ENCODE data around the gene CTNND2.

The CTNND2 gene

DNA sequence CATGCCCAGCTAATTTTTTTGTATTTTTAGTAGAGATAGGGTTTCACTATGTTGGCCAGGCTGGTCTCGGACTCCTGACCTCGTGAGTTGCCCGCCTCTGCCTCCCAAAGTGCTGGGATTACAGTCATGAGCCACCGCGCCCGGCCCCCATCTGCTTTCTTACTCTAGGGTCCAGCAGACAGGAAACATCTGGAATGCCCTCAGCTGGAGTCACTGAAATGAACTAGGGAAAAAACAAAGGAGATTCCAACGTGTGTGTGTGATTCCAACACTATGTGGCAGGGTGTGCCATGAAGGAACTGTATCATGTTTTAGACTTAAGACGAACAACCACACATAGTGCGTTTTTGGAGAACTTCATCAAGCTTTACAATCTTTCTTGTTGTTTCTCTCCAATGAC lies 603.1 kb downstream of the CTNND2 start:
- FAIRE-seq, result no peak

DNA sequence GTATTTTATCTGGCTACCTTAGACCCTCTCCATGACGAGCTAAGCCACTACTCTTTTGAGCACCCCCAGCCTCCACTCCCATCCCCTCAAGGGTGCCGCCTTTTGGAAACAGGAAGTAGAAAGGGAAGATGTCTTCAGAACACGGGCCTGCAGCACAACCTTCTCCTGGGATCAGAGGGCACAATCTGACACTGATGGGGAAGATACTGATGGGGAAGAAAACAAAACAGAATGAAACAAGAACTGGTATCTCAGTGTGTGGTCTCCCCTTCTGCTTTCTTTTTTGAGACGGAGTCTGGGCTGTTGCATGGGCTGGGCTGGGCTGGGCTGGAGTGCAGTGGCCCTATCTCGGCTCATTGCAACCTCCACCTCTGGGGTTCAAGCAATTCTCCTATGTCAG lies 603.5 kb downstream of the CTNND2 start:
- FAIRE-seq, result no peak

DNA sequence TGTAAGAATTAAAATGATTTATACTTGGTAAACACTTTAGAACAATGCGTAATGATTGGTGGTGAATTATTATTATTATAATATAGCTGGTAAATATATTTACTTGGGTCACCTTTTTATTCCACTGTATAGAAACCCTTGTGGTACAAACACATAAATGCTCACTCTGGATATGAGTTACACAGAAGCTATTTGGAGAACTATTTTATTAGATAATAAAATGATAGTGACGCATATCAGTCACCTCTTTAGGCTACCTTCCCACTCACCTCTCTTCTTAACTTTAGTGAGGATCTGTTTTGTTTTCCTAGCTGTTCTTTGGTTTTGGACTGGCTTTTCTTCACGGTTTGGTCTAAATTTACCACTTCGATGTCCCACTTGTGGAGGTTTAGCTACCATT lies 605.4 kb downstream of the CTNND2 start:
- FAIRE-seq, result no peak

DNA sequence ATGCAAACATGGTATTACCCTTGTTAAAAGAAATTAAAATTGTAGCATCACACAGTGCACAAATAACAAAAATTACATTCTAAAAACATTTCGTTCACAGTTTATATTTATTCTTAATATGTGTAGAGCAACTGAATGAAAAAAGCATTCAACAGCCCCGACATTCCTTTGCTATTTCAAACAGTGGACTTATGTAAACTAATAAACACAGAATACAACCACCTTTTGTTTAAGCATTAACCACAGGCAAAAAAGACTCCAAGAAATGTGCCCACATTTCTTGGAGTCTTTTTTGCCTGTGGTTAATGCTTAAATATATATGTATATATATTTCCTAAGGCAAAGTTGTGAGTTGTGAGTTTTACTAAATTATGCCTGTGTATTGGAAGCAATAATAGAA lies 610.7 kb downstream of the CTNND2 start:
- FAIRE-seq, result no peak

DNA sequence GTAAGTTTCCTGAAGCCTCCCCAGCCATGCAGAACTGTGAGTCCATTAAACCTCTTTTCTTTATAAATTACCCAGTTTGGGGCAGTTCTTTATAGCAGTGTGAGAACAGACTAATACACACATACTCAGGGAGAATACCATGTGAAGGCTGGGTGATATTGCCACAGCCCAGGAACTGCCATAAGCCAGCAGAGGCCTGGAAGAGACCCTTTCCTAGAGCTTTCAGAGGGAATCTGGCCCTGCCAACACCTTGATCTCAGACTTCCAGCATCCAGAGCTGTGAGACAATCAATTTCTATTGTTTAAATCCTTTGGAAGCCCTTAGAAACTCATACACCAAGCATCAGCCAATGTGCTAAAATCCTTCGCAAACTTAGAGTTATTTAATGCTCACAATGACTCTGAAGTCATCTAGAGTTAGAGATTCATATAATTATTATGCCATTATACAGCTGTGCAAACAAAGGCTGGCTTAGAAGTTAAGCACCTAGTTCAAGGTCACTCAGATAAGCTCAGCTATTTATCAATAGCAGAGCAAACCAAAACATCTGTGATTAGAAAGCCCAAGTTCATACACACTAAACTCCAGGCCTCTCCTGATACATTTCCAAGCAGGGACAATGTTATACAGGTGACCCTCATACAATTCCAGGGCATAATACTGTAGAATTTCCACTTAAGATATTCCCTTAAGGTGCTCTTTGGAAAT lies 611.4 kb downstream of the CTNND2 start:
- no peak for FAIRE-seq

DNA sequence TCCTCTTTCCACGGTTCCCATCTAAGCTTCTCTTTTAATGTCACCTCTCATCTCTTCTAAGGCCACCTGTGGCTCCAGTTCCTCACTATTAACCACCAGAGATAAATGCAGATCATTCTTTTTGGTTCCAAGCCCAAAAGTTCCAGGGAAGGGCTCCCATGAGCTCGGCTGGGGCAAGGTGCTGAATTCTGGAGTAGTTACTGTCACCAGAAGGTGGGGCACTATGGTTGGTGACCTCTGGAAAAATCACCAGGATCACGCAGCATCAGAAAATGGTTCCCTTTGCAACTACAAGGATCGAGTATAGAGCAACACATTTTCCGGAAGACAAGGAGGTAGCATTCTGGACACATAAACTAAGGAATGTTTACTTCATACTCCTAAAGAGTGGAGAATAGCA lies 614.5 kb downstream of the CTNND2 start:
- no peak for FAIRE-seq

DNA sequence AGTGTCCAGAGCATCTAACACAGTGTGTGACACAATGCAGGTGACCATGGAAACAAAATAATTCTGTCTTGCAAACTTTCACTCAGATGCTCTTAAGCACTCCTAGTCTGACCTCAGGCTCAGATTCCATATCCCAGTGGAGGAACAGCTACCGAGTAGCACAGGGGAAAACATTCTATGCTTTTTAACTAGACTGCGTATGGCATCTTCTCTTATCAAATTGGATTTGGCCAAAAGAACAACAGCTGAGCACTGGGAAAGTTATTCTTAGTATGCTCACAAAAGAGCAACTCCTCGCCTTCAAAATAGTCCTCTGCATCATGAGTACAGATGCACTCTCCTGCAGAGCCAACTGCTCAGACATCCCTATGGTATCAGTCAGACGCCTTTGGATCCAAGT lies 615.0 kb downstream of the CTNND2 start:
- no peak for FAIRE-seq

DNA sequence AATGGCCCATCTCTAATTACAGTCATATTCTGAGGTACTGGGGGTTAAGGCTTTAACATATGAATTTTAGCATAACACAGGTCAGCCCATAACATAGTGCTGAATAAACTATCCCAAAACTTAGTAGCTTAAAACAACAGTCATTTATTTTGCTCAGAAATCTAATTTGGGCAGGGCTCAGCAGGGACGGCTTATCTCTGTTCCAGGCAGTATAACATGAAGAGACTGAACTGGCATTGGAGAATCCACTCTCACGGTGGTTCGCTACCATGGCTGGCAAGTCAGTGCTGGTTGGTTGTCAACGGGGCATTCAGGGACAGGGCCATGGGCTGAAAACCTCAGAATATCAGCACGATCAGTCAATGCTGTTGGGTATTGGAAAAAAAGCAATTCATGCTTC lies 622.4 kb downstream of the CTNND2 start:
- no peak for FAIRE-seq

DNA sequence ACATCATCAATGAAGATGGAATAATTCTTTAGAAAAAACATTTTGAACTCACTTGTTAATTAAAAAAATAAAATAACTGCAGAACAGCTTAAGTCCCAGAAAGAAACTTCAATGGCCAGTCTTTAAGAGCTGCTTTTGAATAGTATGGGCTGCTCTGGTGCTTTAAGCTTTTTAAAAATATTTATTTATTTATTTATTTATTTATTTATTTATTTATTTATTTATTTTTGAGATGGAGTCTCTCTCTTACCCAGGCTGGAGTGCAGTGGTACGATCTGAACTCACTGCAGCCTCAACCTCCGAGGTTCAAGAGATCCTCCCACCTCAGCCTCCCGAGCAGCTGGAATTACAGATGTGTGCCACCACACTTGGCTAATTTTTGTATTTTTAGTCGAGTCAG lies 626.9 kb downstream of the CTNND2 start:
- no peak for FAIRE-seq

DNA sequence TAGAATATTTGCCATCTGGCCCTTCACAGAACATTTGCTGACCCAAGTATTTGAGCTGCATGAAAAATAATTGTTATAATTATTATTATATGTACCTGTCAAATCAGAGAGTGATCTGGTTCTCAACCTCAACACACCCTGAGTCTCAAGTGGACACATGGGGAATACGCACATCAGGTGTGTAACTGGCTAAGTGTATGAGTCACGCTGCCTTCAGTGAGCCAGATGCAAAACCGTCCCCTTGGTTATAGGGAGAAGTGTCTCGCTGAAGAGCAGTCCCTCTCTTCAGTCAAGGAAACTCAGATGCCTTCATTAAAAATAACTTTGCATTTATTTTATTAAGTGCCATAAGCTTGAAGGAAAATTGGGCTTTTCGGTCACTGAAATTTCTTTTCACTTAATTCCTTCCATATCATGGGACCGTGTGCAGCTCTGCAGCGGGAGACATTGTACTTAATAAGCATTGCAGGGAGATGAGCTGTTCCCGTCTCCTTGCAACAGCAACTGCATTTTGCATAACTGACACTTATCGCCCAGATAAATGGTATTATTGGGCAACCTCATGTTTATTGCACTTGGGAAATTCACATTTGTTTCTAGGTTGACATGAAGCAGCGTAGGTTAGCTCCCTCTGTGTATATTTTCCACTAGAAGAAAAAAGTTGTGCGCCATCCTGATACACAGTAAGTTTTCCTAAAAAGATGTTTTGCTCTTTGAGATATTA lies 630.9 kb downstream of the CTNND2 start:
- FAIRE-seq, result no peak

DNA sequence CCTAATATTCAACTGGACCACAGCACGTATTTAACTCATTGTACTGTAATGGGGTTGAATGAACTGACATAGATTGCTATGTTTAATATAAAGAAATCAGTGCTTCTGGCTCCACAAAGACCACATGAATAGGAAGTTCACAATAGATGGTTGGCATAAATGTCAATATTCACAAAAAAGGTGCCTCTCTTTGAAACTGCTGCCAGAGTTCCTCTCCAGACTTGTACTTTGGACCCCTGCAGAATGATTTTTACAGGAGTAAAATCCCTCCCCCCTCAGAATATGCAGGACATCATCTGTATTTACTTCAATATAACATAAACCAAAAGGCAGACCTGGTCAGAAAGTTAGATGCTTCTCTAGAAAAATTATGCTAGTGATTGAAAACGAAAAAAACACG lies 634.7 kb downstream of the CTNND2 start:
- no peak for FAIRE-seq

DNA sequence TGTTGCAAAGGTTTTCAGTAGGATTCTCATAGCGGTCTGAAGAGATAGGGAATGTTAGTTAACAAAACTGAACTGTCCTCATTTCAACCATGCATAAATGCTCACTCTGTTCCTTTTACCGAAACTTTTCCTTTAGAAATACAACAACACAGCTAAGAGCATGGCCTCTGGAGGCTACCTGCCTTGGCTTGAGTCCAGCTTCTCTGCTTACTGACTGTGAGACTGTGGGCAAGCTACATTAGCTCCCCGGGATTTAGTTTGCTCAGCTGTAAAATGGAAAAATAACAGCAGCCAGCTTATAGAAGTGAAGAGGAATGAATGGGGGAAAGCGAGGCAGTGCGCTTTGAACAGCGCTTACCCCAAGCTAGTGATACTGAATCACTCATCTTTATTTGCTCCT lies 635.4 kb downstream of the CTNND2 start:
- no peak for FAIRE-seq

DNA sequence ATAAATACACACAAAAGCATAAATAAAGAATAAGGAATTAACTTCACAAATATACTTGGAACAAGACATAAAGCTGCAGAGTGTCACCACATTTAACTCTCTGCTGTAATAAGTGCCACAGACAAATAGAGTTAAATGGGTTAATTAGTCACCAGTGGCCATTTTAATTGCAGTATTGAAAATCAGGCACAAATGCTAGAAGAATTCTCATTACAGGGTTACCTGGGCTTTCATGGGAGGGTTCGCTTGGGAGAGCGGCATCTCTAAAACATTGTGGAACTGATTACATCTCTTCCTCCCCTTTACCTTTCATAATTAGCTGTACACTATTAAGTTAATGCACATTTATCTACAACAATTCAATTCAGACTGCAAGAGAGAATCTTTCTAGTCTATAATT lies 637.9 kb downstream of the CTNND2 start:
- FAIRE-seq, result no peak

DNA sequence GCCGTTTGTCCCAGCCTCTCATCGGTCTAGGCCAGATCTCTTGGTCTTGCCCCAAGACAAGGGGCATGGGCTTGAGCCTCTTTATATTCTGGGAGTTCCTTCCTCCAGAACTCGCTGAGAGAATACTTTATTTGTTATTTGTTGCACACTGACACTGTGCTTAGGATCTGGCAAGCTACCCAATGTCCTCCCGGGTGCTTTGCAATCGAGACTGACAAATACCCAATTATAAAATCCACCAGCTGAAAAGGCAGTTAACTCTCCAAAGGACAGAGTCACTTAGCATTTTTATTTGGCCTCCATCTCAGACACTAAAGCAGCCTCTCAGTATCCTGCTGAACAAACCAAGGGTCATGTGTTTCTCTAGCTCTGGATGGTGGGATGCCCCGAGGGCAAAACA lies 643.0 kb downstream of the CTNND2 start:
- FAIRE-seq, result no peak

DNA sequence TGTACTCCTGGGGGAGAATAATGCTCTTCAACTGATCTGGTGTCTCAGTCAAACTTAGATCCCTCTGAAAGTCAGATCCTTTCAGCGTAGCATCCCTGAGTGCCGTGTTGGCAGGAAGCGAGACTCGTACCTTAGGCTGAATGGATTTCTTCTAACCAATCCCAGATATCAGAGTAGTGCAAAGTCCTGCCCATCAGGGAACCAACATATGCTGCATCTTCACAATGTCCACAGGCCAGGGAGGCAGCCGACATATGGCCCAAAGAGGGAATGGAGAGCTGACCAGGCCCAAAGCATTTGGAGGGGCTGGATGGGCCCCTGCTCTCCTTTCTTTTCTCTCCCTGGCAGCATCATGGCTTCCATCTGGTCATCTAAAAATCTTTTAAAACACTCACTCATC lies 646.2 kb downstream of the CTNND2 start:
- FAIRE-seq, result no peak

DNA sequence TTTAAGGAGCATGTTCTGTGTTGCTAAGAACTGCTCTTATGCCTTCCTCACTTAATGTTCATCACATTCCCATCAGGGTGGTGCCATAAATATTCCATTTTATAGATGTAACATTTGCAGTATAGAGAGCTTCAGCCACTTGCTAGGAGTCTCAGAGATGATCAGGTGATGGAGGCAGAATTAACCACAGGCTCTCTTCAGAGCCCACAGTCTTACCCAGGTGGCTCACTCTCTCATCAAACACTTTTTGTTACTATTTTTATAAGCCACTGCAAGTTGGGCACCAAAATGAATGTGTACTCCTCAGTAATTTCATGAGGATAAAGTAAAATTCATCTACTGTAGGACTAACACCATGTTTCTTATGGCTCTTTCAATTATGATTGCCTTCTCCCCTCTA lies 651.7 kb downstream of the CTNND2 start:
- no peak for FAIRE-seq

DNA sequence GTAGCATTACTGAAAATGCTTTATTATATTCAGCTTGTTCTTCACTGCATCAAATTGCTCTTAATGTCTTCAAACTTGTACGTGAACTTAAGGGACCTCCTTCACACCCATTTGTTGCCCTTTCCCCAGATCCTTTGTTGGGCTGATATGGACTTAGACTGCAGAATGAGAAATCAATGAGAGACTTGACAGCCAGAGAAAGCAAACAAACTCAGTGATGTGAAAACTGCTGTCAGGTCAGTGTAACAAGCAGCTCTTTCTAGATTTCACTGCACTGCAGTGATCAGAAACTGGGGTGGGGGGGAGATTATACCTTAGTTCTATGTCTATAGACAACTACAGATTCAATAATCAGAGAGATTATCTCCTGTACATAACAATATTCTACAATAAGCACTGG lies 652.2 kb downstream of the CTNND2 start:
- no peak for FAIRE-seq

DNA sequence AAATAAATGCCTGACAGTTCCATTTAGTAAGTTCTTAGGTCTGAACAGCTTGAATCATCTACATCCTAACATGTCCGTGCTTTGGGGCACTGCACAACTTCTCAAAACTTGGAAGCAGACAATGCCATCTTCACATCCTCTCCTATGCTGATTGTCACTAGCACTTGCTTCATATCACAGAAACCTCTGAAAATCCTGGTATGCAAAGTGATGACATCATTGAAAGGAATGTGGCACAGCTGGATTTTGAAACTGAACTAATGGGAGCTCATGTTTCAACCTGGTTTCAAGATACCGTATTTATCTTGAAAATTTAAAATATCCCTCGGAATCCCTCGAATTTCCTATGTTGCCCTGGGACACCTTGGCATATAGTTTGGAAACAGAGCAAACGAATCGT lies 653.0 kb downstream of the CTNND2 start:
- FAIRE-seq, result no peak

DNA sequence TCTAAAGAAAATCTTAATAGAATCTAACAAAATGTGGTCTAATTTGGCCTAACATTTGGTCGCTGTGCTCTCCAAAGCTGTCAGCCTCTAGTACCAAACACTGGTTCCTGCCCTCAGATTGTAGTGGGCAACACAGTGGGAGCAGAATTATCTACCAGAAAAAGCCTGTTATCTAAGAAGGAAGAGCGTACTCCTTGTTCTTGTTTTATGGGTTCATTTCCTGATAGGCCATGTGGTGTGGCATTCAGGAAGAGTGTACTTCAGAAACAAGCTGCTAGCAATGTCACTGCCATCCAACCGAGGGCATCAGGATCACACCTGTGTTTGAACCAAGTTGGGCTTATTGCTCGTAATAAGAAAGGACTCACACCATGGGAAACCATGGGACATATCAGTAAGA lies 655.3 kb downstream of the CTNND2 start:
- FAIRE-seq, result no peak

DNA sequence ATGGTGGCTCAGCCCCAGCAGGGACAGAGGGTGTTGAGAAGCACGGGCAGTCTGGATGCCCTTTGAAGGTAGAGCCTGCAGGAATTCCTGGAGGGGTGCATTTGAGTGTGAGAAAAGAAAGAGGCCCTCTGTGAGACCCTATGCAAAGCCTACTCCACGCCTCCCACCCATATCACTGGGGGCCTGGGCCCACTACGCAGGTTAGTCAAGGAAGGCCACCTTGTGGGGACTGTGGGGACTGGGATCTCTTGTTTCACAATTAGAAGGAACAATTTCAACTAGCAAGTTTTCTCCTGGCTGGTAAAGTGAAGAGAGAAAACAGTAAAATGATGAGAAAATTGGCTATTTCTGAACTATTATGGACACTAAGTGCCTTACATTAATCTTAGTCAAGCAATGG lies 657.0 kb downstream of the CTNND2 start:
- no peak for FAIRE-seq

DNA sequence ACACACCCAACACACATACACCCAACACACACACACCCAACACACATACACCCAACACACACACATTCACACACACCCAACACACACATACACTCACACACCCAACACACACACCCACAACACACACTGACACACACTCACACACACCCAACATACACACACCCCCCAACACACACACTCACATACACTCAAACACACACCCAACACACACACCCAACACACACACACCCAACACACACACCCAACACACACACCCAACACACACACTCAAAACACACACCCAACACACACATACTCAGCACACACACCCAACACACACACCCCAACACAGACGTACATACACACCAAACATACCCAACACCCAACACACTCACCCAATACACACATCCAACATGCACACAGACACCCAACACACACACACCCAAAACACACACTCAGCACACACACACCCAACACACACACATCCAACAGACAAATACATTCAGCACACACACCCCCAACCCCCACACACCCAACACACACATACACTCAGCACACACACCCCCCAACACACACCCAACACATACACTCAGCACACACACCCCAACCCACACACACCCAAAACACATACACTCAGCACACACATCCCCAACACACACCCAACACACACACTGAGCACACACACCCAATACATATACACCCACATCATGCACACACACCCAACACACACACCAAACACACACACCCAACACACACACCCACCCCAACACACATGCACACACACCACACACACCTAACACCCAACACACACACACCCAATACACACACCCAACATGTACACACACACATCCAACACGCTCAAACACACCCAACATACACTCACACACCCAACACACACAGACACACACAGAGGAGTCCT lies 663.7 kb downstream of the CTNND2 start:
- FAIRE-seq, result no peak

DNA sequence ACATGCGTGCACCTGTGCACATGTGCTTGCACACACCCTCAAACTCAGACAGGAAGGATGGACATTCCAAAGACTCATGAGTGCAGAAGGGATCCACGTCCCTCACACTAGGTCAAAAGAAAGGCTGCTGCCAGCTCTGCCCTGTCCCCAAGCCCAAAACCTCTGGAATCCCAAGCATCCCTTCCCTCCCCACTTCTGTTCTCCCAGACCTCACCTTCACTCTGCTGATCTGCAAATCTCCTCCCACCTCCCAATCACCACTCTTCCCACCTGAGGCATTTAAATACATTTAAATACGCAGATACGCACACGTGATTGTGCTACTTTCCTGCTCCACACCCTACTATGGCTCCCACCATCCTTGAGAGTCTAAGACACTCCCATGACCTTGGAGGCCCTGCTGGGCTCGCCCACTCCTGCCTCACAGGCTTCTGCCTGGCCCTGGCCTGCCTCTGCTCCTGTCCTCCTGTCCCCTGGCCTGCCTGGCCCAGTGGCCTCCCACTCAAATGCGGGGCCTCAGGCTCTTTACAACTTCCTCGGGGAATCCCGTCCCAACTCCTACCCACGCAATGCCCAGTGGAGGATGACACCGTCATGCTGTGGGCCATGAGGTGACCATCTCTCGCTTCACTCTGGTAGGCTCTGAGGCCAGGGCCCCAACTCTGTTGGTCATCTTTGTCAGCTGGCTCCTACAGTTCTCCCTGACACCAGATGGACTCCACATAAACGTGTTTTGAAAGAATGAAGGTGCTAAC lies 664.8 kb downstream of the CTNND2 start:
- FAIRE-seq, result no peak

DNA sequence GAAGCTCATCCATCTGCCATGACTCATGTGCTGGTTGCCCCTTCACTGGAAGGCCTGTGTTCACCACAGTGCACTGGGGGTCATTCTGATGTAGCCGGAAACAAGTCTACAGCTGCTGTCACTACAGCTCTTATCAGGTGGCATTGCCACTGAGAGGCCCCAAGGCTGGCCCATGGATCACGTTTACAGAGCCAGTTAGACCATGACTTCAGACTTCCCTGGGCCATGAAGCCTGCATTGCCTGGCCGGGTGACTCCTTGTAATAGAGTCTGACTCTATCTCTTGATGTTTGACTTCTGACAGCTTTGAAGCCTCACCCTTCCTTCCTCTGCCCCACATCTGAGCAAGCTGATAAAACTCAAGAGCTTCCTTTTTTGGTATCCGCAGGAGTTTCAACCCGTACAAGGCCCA lies 669.7 kb downstream of the CTNND2 start:
- no peak for FAIRE-seq

Data from endometrium (tissue), 2 donors.